OCI-LY3 (cell line): ENCODE data around the gene SRCIN1.

Experiments
- H2AFZ ChIP-seq: fragments of 200-600, 300-600 bp; shearing (Covaris generic); 2 replicates; pipeline ENCODE4 v1.6.0; 2014; ENCODE audit warnings: antibody characterized with exemption, low read depth, low read length
- H3K27ac ChIP-seq: fragments of 200-600, 300-600 bp; sonication (generic); 2 replicates; pipeline ENCODE4 v1.5.1; 2014; ENCODE audit warnings: mild to moderate bottlenecking, low read length, moderate library complexity, mixed read lengths
- H3K27me3 ChIP-seq: fragments of 200-600, 300-600 bp; sonication (generic); 2 replicates; pipeline ENCODE4 v1.6.1; 2014; ENCODE audit warnings: low read depth, low read length, mixed read lengths
- H3K36me3 ChIP-seq: fragments of 200-600, 300-600 bp; sonication (generic); replicated peaks from 2 replicates; pipeline ENCODE3; 2014; ENCODE audit warnings: low read depth, low read length, mixed read lengths
- H3K4me1 ChIP-seq: fragments of 300-600, 200-600 bp; sonication (generic); 2 replicates; pipeline ENCODE4 v1.6.1; 2014; ENCODE audit warnings: low read length, mixed read lengths
- H3K4me2 ChIP-seq: fragments of 200-600, 300-600 bp; sonication (generic); 2 replicates; pipeline ENCODE4 v1.6.1; 2014; ENCODE audit warnings: low read length, mixed read lengths
- H3K4me3 ChIP-seq: fragments of 300-600, 200-600 bp; sonication (generic); 2 replicates; pipeline ENCODE4 v1.5.1; 2014; ENCODE audit warnings: antibody characterized with exemption, mild to moderate bottlenecking, low read length, moderate library complexity
- H3K79me2 ChIP-seq: fragments of 300-600, 200-600 bp; shearing (Covaris generic); 2 replicates; pipeline ENCODE4 v1.6.1; 2014; ENCODE audit warnings: mild to moderate bottlenecking, low read length, mixed read lengths
- H3K9ac ChIP-seq: fragments of 300-600, 200-600 bp; shearing (Covaris generic); 2 replicates; pipeline ENCODE4 v1.6.0; 2014; ENCODE audit warnings: mild to moderate bottlenecking, low read length, moderate library complexity
- H3K9me3 ChIP-seq: fragments of 200-600, 300-600 bp; shearing (Covaris generic); 2 replicates; pipeline ENCODE4 v1.6.1; 2014; ENCODE audit warnings: low read length, mixed read lengths; ENCODE audit not compliant: insufficient read depth
- H4K20me1 ChIP-seq: fragments of 200-600, 300-600 bp; sonication (generic); 2 replicates; pipeline ENCODE4 v1.6.1; 2016; ENCODE audit warnings: low read length, mixed read lengths; ENCODE audit not compliant: insufficient read depth
- CTCF ChIP-seq: fragments of 200-600, 300-600 bp; sonication (generic); IDR thresholded peaks from 2 replicates; pipeline ENCODE4 v1.5.1; 2014; ENCODE audit warnings: antibody characterized with exemption, low read length, low read depth
- EZH2phosphoT487 ChIP-seq: fragments of 200-600 bp; shearing (Covaris generic); IDR thresholded peaks from 2 replicates; pipeline ENCODE4 v1.6.1; 2018; ENCODE audit warnings: antibody characterized with exemption, mixed run types, low read depth

SRCIN1 gene

GRCh38 chr17:38594152-38594551 is 11.6 kb downstream of the SRCIN1 start:
- H3K27me3 ChIP-seq, result peaks cover 64% of the 10 kb centered on the region
- peaks cover 30% of the 10 kb centered on the region for H3K4me1 ChIP-seq
- no peak overlapping the region for H3K27ac ChIP-seq

GRCh38 chr17:38592487-38592886 is 13.3 kb downstream of the SRCIN1 start:
- H3K27me3 ChIP-seq, result peaks cover 50% of the 10 kb centered on the region
- H3K79me2 ChIP-seq, result no peaks in the 10 kb centered on the region
- H3K36me3 ChIP-seq, result no peaks in the 10 kb centered on the region
- H3K4me2 ChIP-seq, result peak overlapping the region; percentile 98
- no peaks in the 10 kb centered on the region for H3K9me3 ChIP-seq
- no peaks in the 10 kb centered on the region for H4K20me1 ChIP-seq
- H3K4me3 ChIP-seq, result peak overlapping the region; percentile 71
- H3K4me1 ChIP-seq, result peaks cover 43% of the 10 kb centered on the region
- H3K27ac ChIP-seq, result no peak overlapping the region
- TF ChIP-seq EZH2phosphoT487, result no peak
- TF ChIP-seq CTCF, result no peak
- no peak overlapping the region for H3K9ac ChIP-seq
- no peak overlapping the region for H2AFZ ChIP-seq

More at GRCh38 chr17:38594152-38594551, 11.6 kb downstream of the SRCIN1 start:
- H3K4me2 ChIP-seq, result no peak overlapping the region
- no peak overlapping the region for H2AFZ ChIP-seq
- TF ChIP-seq CTCF (no peak), EZH2phosphoT487 (no peak)
- no peaks in the 10 kb centered on the region for H3K79me2 ChIP-seq
- H3K4me3 ChIP-seq, result no peak overlapping the region
- H3K36me3 ChIP-seq, result no peaks in the 10 kb centered on the region
- no peaks in the 10 kb centered on the region for H4K20me1 ChIP-seq
- H3K9me3 ChIP-seq, result no peaks in the 10 kb centered on the region
- no peak overlapping the region for H3K9ac ChIP-seq

- H3K36me3 ChIP-seq, result no peaks in the 10 kb centered on the region
- H3K4me2 ChIP-seq, result peak overlapping the region; percentile 98
- H3K9me3 ChIP-seq, result no peaks in the 10 kb centered on the region
- H4K20me1 ChIP-seq, result no peaks in the 10 kb centered on the region
- no peaks in the 10 kb centered on the region for H3K79me2 ChIP-seq
- H3K4me1 ChIP-seq, result peaks cover 50% of the 10 kb centered on the region
- peak overlapping the region; percentile 76 for H3K9ac ChIP-seq
- no peak overlapping the region for H2AFZ ChIP-seq
- H3K4me3 ChIP-seq, result peak overlapping the region; percentile 71
- peaks cover 43% of the 10 kb centered on the region for H3K27me3 ChIP-seq
- H3K27ac ChIP-seq, result peak overlapping the region; percentile 89
- TF ChIP-seq EZH2phosphoT487 (no peak), CTCF (no peak)
Observed at GRCh38 chr17:38591759-38592241, 14.0 kb downstream of the SRCIN1 start.

- Histone ChIP-seq H3K27ac (peak overlapping the region; percentile 89), H3K9ac (peak overlapping the region; percentile 76), H3K27me3 (peaks cover 39% of the 10 kb centered on the region), H3K4me3 (peak overlapping the region; percentile 71), H4K20me1 (no peaks in the 10 kb centered on the region), H3K79me2 (no peaks in the 10 kb centered on the region), H3K9me3 (no peaks in the 10 kb centered on the region), H3K4me2 (peak overlapping the region; percentile 98), H3K4me1 (peaks cover 56% of the 10 kb centered on the region), H3K36me3 (no peaks in the 10 kb centered on the region), H2AFZ (no peak overlapping the region)
- TF ChIP-seq CTCF, result no peak
- no peak for TF ChIP-seq EZH2phosphoT487
Observed at GRCh38 chr17:38590988-38591758, 14.6 kb downstream of the SRCIN1 start.
